GM12873 (cell line): ENCODE results near the gene CLDN22.

Experiments
- CTCF ChIP-seq: IDR thresholded peaks from 2 replicates; pipeline ENCODE4 v1.5.1; 2012; ENCODE audit warnings: low read depth, mild to moderate bottlenecking, moderate library complexity, low read length, control low read depth; ENCODE audit not compliant: insufficient read depth; ENCODE audit errors: missing control alignments

Gene CLDN22

GRCh38 chr4:183287677-183288076 is 32.4 kb downstream of the CLDN22 start:
- no peak for TF ChIP-seq CTCF

- no peak for TF ChIP-seq CTCF
Measured at GRCh38 chr4:183287309-183287659, 32.8 kb downstream of the CLDN22 start.

- no peak for TF ChIP-seq CTCF
Measured at GRCh38 chr4:183286590-183287308, 33.3 kb downstream of the CLDN22 start.

- TF ChIP-seq CTCF: no peak
Measured at GRCh38 chr4:183285886-183286285, 34.2 kb downstream of the CLDN22 start.

- no peak for TF ChIP-seq CTCF
Measured at GRCh38 chr4:183284965-183285364, 35.1 kb downstream of the CLDN22 start.

GRCh38 chr4:183284258-183284785 is 35.8 kb downstream of the CLDN22 start:
- no peak for TF ChIP-seq CTCF

GRCh38 chr4:183276106-183276505 is 44.0 kb downstream of the CLDN22 start:
- TF ChIP-seq CTCF: no peak

- TF ChIP-seq CTCF: no peak
Measured at GRCh38 chr4:183272384-183272783, 47.7 kb downstream of the CLDN22 start.
